Measurements from ENCODE around the gene MTHFSD. TPM values are rescaled to one million over a fixed set of nuclear protein-coding genes. Genes with fewer than 3 reads are reported as not detected.

Gene MTHFSD
- total and polyA plus RNA-seq, 10 of the 15 experiments (the other 5 are each of a cell fraction or from before 2014, with no cell fraction given): 2.2 to 24.5 (median 18.1) TPM

GRCh38 chr16:86515413-86515776, 39.6 kb downstream of the MTHFSD start:
- SMC1A ChIA-PET (ENCODE audit: uncharacterized antibody, unreplicated experiment): no interaction called here
- Histone ChIP-seq H3K4me3 (no peak overlapping the region), H3K27ac (ENCODE audit: control insufficient read depth, insufficient read depth) (no peak overlapping the region), H3K9ac (ENCODE audit: control insufficient read depth, insufficient read depth, low read length) (no peak overlapping the region), H3K4me1 (ENCODE audit: control insufficient read depth, insufficient read depth, low read length) (no peaks in the 10 kb centered on the region), H4K20me1 (ENCODE audit: control insufficient read depth, insufficient read depth) (no peaks in the 10 kb centered on the region), H3K27me3 (replicated peaks in 1 of 2; ENCODE audit: control insufficient read depth in 2 of 2, insufficient read depth in 2 of 2, low read length in 1 of 2) (peaks cover 12% of the 10 kb centered on the region in 2 experiments), H3K36me3 (ENCODE audit: control insufficient read depth in 2 of 2, insufficient read depth in 2 of 2, low read length in 1 of 2) (no peaks in the 10 kb centered on the region), H3K4me2 (ENCODE audit: control insufficient read depth, insufficient read depth) (no peak overlapping the region), H3K79me2 (ENCODE audit: control insufficient read depth, insufficient read depth, low read length) (no peaks in the 10 kb centered on the region), H3K9me3 (replicated peaks; ENCODE audit: control insufficient read depth, insufficient read depth, low read length) (no peaks in the 10 kb centered on the region), H2AFZ (ENCODE audit: control insufficient read depth, low read depth, low read length) (no peak overlapping the region)
- BruUV-seq (replicated peaks): no TSS peak
- intact Hi-C loops (cut with micrococcal nuclease; ENCODE audit: unreplicated experiment) (loop anchor here (10.0 kb wide), 1 partner anchor 471 kb away; no protein-coding TSS in a partner anchor), in situ Hi-C loops (cut with MboI) (loop anchor here (5.0 to 10.0 kb wide), 2 partner anchors 443 to 471 kb away; no protein-coding TSS in a partner anchor)
- FAIRE-seq: no peak
- TF ChIP-seq NRF1 (conservative IDR thresholded peaks at IDR 0.05; ENCODE audit: low read depth, low read length) (no peak), NFIC (IDR thresholded peaks at IDR 0.05; ENCODE audit: low read depth, low read length) (no peak), POLR2A (IDR thresholded peaks at IDR 0.05; ENCODE audit: low read depth, low read length) (no peak), YY1 (IDR thresholded peaks at IDR 0.05; ENCODE audit: low read depth, low read length) (no peak), BHLHE40 (IDR thresholded peaks at IDR 0.05; ENCODE audit: borderline replicate concordance in 1 of 2, low read depth in 2 of 2, low read length in 1 of 2) (no peak), FOXM1 (IDR thresholded peaks at IDR 0.05; ENCODE audit: low read depth, low read length) (no peak), FOXK2 (IDR thresholded peaks at IDR 0.05) (no peak), USF1 (IDR thresholded peaks at IDR 0.05; ENCODE audit: borderline replicate concordance, extremely low read length, insufficient read depth, low read depth, low read length) (no peak), MAX (IDR thresholded peaks at IDR 0.05; ENCODE audit: low read depth, low read length) (no peak), TCF12 (IDR thresholded peaks at IDR 0.05; ENCODE audit: low read depth, low read length) (no peak), GABPA (IDR thresholded peaks at IDR 0.05; ENCODE audit: low read depth) (no peak), E2F4 (IDR thresholded peaks at IDR 0.05; ENCODE audit: low read depth, low read length) (no peak), ZBED1 (IDR thresholded peaks at IDR 0.05; ENCODE audit: borderline replicate concordance) (no peak)
- no peak for DNase-seq (ENCODE audit: low read depth, low spot score)
- RAD21 ChIA-PET (ENCODE audit: unreplicated experiment): no interaction called here
- CTCF ChIA-PET: interaction anchor here (0.6 kb wide), 1 partner anchor 438 kb away, joined by 4 read pairs; no protein-coding TSS in a partner anchor
- no peak for ATAC-seq
- POLR2A ChIA-PET: no interaction called here
- WGBS (ENCODE audit: insufficient coverage, insufficient replicate concordance, low lambda C conversion rate, missing lambda C conversion rate): 49% methylated on average over 29 of the region's 29 CpGs

Measured in GM12878 (cell line).